22Rv1 (cell line): ENCODE results near the gene MGAT5.

ENCODE experiments used
- CTCF ChIP-seq: fragments of 450-650 bp; IDR thresholded peaks from 2 replicates; pipeline ENCODE4 v1.5.1; 2017; ENCODE audit warnings: mild to moderate bottlenecking
- ZFX ChIP-seq: fragments of 450-650 bp; IDR thresholded peaks from 2 replicates; pipeline ENCODE4 v1.6.1; 2017; ENCODE audit warnings: antibody characterized with exemption, borderline replicate concordance

DNA sequence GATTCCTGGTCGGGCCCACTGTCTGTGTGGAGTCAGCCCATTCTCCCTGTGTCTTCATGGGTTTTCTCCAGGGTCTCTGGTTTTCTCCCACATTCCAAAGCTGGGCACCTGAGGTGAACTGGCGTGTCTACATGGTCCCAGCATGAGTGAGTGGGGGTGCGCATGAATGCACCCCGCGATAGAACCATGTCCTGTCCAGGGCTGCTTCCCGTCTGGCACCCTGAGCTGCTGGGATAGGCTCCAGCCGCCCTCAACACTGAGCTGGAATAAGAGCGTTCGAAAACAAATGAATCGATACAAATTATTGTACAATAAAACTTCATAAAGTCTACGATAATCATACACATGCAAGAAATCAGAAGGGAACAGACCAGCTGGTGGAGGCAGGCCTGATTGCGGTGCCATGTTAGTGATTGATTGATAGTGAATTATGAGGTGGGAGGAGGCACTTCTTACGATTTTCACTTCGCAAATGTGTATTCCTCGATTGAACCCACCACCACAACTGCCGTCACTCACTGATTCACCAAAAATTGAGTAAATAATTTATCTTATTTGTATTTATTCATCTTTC, 186.6 kb downstream of the MGAT5 start:
- TF ChIP-seq CTCF = no peak
- no peak for TF ChIP-seq ZFX
